Activated CD4-positive, CD25-positive, alpha-beta regulatory T cell treated with anti-CD3 and anti-CD28 coated beads, Interleukin-2, amount 50 U/mL, for 16 hours (primary cell): ENCODE measurements around the gene CYP2R1.

ENCODE experiments used
- DNase-seq: peaks from one replicate; pipeline ENCODE4 v3.0.0-alpha.2; 2020; ENCODE audit warnings: low read depth, low spot score

Gene CYP2R1, protein sequence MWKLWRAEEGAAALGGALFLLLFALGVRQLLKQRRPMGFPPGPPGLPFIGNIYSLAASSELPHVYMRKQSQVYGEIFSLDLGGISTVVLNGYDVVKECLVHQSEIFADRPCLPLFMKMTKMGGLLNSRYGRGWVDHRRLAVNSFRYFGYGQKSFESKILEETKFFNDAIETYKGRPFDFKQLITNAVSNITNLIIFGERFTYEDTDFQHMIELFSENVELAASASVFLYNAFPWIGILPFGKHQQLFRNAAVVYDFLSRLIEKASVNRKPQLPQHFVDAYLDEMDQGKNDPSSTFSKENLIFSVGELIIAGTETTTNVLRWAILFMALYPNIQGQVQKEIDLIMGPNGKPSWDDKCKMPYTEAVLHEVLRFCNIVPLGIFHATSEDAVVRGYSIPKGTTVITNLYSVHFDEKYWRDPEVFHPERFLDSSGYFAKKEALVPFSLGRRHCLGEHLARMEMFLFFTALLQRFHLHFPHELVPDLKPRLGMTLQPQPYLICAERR

DNA sequence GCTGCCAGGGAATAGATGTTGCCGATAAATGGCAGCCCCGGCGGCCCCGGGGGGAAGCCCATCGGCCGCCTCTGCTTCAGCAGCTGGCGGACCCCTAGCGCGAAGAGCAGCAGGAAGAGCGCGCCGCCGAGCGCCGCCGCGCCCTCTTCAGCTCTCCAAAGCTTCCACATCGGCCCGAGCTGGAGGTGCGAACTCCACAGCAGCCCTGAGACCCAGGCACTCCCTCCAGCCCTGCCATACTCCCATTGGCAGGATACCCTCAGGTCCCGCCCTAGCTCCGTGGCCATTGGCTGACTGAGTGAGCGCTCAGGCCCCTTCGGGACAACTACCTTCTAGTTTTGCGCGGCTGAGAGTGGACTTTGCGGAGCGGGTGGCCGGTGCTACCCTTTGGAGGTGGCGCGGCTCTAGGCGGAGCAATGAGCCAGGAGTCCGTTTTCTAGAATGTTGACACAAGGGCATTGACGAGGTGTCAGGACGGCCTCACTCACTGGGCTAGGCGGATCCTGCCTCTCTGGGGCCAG is at the start of gene CYP2R1:
TSS of gene CYP2R1 (minus strand) at position 196 of the 521 bp plus-strand sequence. CDS start at position 170, 26 bp downstream.
- DNase-seq: peak; percentile 83

DNA sequence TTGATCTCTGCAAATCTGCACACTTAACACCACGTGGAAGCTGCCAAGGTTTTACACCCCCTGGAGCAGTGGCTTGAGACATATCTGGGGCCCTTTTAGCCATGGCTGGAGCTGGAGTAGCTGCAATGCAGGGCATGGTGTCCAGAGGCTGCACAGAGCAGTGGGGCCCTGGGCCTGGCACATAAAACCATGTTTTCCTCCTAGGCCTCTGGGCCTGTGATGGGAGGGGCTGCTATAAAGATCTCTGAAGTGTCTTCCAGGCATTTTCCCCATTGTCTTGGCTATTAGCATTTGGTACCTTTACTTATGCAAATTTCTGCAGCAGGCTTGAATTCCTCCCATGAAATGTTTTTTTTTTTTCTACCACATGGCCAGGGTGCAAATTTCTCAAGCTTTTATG is 46.9 kb upstream of the CYP2R1 start:
- no peak for DNase-seq

DNA sequence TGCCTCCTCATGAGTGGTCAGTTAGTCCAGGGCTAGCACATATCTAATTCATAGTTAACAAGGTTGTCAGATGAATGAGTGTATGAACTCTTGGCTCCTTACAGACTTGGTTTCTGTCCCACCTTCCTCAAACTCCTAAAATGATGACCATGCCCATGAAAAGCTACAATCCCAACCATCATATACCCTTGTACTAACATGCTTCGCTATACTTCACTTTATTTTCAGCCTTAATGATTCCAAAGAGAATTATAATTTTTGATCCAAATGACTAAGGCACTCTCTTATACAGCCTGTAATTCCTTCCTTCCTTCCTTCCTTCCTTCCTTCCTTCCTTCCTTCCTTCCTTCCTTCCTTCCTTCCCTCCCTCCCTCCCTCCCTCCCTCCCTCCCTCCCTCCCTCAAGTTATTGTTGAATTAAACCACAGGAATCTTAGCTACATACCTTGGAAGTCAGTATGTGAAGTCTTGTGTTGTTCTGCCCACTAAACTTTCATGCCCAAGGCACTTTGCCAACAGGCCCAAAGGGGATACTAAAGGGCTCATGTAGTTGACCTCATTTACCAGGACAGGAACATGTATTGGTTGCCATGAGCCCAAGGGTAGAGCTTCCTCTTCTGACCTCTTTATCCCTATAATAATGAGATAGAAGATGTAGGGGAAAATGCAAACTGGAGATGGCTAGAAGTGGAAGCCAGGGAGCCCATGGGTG is 42.8 kb upstream of the CYP2R1 start:
- DNase-seq: no peak

DNA sequence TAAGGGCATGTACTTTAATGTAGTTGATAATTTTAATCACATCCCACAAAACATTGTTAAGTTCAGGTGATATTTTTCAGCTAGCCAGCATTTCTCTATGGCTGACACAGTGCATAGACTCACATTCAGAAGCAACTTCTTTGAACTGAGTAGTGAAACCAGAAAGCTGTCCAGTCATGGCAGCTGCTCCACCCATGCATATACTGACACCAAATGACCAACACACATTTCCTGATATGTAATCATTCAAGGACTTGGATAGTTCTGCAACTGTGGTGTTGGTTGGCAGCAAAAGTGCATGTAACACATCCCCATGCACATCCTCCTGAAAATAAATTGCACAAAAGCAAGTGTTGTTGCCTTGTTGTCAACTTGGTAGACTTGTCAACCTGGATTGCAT is 40.4 kb upstream of the CYP2R1 start:
- no peak for DNase-seq

DNA sequence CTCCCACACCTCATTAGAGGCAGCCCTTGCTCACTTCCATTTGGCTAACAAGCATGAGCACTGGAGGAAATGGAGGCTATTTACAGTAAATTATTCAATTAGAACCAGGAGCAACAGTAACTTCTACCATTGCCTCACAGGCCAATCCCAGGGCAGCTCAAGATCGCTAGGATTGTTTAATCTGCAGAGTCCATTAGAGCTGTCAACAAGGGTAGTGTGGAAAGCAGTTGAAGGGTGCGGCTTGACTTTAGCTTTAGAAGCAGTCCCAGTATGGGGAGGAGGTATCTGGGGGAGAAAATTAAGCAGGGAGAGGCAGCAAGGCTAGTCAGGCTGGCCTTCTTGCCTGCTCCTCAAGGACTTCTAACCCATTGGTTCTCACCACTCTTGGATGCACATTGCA is 38.3 kb upstream of the CYP2R1 start:
- DNase-seq: no peak

DNA sequence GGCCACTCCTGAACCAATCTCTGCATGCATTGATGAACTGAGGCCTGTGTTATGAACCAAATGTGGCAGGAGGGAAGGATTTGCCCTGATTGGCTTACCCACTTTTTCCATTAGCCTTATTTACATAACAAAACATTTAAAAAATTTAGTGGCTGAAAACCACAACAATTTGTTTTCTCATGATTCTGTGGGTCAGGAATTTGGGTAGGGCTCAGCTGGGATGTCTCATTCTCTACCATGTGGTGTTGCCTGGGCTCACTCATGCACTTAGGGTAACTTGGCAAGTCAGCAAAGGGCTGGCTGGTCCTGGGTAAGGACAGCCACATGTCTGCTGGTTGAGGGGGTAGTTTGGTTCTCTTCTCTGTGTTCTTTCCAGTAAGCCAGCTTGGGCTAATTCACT is 35.1 kb upstream of the CYP2R1 start:
- no peak for DNase-seq

DNA sequence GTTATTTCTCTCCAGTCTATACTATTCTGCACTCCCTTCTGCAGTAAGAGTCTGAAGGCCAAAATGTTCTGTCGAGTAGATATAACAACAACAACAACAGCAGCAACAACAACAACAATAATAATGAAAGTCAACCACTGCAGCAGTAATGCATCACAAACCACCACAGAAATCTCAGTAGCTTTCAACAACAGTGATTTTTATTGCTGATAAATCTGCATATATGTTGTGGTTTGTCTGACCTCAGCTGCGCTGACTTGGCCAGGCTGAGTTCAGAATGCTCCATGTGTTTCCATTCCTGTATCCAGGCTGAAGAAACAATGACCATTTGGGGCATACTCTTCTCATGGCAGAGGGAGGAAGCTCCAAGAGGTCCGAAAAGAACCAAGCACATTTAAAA is 32.3 kb upstream of the CYP2R1 start:
- no peak for DNase-seq

DNA sequence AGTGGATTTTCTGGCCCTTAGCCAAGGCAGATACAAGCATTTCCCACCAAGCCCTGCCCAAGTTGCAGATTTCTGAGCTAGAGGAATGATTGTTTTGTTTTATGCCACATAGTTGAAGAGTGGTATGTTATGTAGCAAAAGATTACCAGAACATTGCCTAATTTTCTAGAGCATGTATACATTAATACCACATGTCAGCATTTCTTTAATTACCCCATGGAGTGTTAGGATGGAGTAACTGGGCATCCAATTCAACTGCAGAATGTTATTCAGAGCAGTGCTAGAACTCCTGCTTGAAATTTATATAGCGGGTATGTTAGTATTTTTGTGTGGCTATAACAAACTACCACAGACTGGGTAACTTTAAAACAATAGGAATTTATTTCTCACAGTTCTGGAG is 24.4 kb upstream of the CYP2R1 start:
- no peak for DNase-seq

DNA sequence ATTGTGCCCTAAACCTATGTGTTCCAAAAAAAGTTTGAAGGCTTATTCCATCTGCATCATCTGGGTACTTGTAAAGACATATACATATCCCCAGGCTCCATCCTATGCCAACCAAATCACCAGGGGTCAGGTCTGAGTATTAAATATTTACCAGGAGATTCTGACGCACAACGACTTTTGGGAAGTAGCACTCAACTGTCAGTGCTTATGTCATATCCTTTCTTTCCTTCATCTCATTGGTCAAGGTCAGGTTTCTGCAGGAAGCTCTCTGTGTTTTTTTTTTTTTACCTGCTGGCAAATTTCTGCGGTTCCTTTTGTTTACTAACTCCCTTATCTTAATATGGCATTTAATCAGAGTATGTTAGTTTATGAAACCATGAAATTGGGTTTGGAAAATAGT is 22.5 kb upstream of the CYP2R1 start:
- no peak for DNase-seq

DNA sequence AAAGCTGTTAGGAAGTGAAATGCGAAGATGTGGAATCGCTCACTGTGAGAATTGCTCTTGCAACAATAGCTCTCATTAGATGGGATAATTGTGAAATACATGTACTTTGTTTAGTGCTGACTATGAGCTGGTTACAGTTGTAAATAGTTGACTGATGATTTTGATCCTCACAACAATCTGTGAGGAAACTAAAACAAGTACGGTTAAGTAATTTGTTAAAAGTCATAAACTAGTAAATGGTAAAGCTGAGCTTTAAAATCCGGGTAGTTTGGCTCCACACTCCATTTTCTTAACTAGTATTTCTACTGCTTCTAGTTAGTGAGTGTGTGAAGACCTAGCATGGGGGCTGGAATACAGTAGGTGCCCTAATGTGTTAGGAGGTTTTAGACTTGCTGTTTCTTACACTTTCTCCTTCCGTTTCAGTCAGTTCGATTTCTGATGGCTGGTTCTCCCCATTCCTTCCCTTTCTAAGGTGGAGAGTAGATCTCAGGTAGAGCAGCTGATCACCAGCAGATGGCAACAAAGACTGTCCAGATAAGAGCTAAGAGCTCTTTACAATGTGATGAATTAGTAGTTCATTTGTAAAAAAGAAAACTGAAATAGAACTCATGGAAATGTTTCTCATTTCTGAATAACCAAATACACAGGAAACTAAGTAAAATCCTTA is 16.3 kb upstream of the CYP2R1 start:
- no peak for DNase-seq

DNA sequence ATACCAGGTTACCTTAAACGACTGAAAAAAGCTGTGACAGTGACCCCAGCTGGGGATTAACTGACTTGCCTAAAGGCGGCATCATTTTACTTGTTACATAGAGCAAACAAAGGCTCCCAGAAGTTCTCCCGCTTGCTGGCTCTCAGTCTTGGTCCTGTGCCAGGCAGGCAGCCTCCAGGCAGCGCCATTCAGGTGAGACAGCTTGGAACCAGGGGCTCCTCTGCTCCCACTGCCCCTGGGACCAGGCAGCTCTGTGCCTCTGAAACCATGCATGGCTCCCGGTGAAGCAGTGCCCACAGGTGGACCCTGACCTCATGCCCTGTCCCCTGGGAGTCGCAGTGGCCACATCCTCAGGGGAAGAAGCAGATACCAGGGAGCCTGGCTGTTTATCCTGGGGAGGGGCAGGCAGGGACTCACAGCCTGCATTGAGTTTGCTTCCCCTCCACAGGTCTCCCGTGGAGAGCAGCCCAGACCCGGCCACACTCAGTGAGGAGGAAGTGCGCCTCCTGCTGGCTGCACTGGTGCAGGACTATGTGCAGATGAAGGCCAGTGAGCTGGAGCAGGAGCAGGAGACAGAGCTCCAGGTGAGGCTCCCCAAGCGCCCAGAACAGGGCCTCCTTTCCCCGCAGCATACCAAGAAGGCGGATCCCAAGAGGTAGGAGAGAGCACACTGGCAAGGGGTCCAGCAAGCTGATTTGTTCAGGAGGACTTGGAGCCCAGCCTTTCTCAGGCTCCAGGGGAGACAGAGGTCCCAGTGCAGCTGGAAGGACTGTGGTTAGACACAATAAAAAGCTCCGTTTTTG is 15.6 kb upstream of the CYP2R1 start:
- peak; percentile 74 for DNase-seq

DNA sequence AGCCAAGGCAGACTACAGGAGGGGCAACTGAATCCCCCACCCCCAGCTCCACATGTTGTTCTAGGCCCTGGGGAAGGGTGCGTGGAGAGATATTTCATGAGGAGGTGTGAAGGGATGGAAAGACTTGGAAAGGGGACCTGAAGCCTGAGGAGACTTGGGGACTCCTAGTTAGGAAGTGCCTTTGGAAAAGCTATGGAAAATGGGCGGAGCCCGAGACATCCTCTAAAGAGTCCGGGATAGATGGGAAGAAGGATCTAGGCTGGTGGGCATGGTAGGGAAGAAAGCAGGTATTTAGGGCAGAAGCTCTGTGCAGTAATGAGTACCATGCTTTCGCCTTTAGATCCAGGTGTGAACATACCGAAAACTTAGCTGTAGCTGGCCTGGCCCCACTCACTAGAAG is 15.0 kb upstream of the CYP2R1 start:
- no peak for DNase-seq

DNA sequence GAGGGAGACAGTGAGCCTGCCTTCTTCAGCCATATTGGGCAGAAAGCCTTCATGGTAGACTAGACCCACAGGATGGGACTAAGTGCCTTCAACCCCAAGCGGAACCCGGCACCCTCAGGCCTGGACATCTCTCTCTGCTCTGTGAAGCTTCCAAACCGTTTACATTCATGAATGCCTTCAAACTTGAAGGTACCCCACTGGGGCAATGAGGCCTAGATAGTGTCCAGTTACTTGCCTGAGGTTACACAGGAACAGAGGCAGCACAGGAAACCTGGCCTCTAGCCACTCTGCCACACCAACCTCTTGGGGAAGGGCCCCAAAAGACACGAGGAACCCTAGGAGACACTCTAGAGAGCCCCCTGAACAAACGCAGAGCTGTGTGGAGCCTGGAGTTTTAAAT is 14.5 kb upstream of the CYP2R1 start:
- DNase-seq: no peak

DNA sequence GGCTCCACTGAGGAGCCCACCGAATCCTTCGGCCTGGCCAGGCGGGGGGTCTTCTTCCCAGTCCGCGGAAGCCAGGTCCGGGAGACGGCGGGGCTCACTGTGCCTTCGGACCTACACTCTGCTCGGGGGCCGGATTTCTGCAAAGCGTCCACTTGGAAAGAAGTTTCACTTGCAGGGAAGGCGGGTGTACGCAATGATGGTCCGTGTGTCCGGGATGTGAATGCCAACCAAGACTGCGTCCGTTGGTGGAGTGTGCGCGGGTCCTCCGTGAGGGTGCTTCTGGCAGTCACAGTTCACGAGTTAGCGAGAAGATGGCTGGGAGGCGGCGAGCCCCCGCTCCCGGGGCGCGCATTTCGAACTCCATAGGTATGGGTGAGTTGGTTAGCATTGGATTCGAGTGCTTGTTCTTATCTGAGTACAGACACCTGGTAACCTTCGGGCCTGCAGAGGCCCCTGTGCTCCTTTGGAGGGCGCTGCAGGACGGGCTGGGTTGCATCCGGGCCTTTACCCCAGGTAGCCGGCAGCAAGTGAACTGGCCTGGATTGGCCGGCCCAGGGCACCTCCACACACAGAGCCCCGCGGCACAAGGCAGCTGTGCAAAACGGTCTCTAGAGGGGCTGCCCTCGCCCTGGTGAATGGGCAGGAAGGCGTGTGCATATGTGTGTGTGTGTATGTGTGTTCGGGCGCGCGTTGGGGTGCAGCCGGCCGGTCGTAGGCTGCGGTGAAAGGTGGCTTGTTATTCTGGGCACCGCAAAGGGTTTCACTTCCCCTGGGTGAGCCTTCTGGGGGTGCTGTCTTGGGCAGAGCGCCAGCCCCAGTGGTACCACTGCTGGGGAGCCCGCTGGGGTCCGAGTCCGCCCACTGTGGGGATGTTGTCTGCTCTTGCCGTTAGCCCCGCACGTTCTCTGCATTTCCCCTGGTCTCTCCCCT is 13.3 kb upstream of the CYP2R1 start:
- DNase-seq: no peak

DNA sequence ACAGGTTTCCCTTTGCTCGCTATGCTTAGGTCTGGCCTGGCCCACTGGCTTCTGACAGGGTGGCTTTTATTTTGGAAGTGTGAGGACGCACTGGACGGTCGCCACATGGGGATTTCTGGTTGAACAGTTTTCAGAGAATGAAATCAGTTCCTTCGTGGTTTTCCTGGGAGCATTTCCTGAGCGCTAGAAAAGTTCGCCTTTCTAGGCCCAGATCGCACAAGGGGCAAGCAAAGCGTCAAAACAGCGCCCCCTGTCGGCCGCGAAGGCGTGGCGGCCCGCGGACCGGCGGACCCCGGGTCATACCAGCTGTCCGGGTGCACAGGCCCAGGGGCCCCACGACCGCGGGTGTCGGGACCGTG is 12.7 kb upstream of the CYP2R1 start:
- peak; percentile 72 for DNase-seq

DNA sequence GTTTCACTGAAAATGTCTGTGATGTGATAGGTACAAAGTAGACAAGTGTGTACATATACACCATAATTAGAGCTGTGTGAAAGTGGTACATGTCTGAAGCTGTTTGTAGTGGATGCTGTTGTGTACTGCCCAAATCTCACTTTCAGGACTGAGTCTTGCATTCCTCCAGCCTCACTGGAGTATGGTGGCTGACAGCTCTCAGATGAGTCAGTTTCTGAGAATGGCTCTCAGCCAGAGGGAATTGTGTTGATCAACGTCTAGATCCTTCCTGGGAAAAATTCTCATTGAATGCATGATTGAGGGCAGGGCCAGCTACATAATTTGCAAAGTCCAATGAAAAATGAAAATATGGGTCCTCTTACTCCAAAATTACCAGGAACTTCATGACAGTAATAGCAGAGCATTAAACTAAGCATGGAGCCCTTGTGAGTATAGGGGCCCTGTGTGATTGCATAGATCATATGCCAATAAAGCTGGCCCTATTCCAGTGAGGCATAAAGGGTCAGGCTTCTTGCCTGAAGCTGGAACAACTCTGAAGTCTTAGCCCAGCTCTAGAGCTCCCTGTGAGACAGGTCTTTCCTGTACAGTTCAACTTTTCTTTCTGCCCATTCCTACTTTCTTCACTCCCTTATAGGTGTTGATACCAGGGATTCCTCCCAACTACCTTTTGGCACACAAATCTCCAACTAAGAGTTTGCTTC is 10.8 kb upstream of the CYP2R1 start:
- no peak for DNase-seq

DNA sequence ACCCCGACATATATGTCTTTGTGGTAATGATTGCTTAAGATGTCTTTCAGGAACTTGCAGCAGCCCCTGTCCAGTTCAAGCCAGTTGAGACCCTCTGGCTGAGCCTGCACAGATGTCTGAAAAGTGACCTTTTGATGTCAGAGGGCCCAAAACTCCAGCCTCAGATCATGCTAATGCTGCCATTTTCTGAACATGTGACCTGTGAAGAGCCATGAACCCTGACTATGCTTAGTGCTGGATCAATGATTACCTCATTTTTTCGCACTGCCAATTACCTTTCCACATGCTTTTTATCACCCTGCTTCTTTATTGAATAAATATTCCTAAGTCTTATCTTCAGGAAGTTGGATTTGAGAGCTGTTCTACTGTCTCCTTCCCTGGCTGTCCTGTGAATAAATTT is 6.9 kb upstream of the CYP2R1 start:
- DNase-seq: no peak

DNA sequence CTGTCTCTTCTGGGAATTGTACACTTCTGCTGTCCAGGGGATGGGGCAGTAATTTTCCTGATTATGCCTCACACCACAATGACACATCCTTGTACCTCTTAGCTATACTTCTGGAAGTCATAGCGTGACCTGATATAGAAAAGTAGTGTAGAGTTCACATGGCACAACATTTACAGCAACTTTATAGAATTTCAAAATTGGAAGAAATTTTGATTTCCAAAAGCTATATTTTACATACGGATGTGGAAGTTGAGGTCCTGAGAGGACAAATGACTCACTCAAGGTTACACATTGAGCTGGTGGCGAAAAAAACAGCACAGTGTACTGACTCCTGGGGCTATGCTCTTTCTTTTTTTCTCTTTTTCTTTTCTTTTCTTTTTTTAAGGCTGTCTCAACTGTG is 6.3 kb upstream of the CYP2R1 start:
- no peak for DNase-seq

DNA sequence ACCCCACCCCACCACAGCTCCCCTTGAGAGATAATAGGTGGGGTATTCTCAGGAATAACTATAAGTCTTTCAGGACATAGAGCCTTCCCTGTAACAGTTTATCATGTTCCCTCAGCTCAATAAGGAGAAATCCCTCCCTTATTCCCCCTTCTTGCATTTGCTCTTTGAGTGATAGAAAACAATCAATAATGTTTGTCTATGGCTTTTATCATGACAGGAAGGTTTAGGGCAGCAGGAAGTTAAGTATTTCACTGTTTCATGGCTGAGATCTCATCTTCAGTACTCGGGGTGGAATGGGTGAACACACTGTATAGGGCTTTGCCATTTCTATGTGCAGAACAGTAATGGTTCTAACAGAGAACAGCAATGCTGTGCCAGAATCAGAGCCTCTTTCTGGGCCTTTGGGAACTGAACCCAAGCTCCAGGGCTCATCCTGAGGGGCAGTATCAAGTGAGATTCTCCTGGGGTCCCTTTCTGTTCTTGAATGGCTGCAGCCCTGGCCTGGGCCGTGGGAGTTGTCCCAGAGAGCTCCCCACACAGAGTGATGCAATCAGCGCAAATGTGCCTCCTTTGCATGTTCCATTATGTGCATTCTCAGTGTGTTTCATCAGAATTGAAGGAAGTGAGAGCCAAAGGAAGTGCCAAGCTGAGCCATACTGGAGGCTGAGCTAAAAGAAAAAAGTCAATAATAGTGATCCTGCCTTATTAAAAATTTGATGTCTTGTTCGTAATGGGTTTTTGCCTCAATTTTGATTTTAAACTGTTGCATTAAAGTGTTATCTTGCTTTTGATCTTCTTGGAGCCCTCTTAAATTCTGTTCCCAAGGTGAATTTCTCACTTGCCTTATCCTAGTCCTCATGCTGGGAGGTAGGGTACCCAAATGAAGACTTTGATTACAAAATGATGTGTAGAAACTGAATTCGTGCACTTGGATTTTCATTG is 2.9 kb upstream of the CYP2R1 start:
- no peak for DNase-seq
